Central memory CD8-positive, alpha-beta T cell (primary cell): ENCODE results near the gene ZYG11A.
"Not testable (repeated sequence)": the region's sequence is repeated elsewhere in the genome, so short reads cannot be mapped to it uniquely, and the experiment has no call there.

Source experiments
- ATAC-seq: fragments of 150-1000 bp; cut with Tn5 transposase; replicated peaks from 2 replicates; pipeline ENCODE4 v1.10.0; 2022; ENCODE audit warnings: mild to moderate bottlenecking, moderate FRiP score, moderate number of reproducible peaks; ENCODE audit not compliant: poor library complexity, severe bottlenecking; ENCODE audit errors: extremely low read depth
- DNase-seq, 2 donors: peaks; one replicate each; pipeline ENCODE4 v3.0.0; 2021; ENCODE audit warnings: low spot score in 2 of 2
- H3K27ac Mint-ChIP-seq: one replicate; pipeline ENCODE4 v1.8.0; 2022; ENCODE audit warnings: low read depth, mild to moderate bottlenecking, moderate library complexity, mixed read lengths
- H3K27me3 Mint-ChIP-seq: one replicate; pipeline ENCODE4 v1.8.0; 2022; ENCODE audit warnings: mixed read lengths
- H3K36me3 Mint-ChIP-seq: one replicate; pipeline ENCODE4 v1.8.0; 2022; ENCODE audit warnings: mild to moderate bottlenecking, moderate library complexity, mixed read lengths; ENCODE audit not compliant: insufficient read depth
- H3K4me1 Mint-ChIP-seq: one replicate; pipeline ENCODE4 v1.8.0; 2022; ENCODE audit warnings: mixed read lengths
- H3K4me3 Mint-ChIP-seq: one replicate; pipeline ENCODE4 v1.8.0; 2022; ENCODE audit warnings: mild to moderate bottlenecking, moderate library complexity, mixed read lengths
- H3K9me3 Mint-ChIP-seq: one replicate; pipeline ENCODE4 v1.8.0; 2022; ENCODE audit warnings: mixed read lengths

ZYG11A gene

GRCh38 chr1:52842643-52843310 is at the start of gene ZYG11A:
Gene ZYG11A (plus strand): TSS chr1:52842760. CDS start chr1:52842884, 124 bp downstream.
- no peak within 1 kb of the TSS for H3K27ac Mint-ChIP-seq
- no peaks in the 10 kb centered on the region for H3K4me1 Mint-ChIP-seq
- H3K9me3 Mint-ChIP-seq, result no peaks in the 10 kb centered on the region
- ATAC-seq (peak; percentile 86), DNase-seq (peak; percentile 36 to 50)
- H3K27me3 Mint-ChIP-seq, result peaks cover 52% of the 10 kb centered on the region
- H3K36me3 Mint-ChIP-seq, result no peaks in the 10 kb centered on the region
- peak within 1 kb of the TSS; percentile 70 for H3K4me3 Mint-ChIP-seq

GRCh38 chr1:52793717-52794116 is 48.8 kb upstream of the ZYG11A start:
- H3K27me3 Mint-ChIP-seq, H3K9me3 Mint-ChIP-seq, H3K4me3 Mint-ChIP-seq, ATAC-seq, H3K4me1 Mint-ChIP-seq, DNase-seq, H3K36me3 Mint-ChIP-seq, H3K27ac Mint-ChIP-seq: not testable (repeated sequence)

GRCh38 chr1:52795464-52795863 is 47.1 kb upstream of the ZYG11A start:
- H3K4me1 Mint-ChIP-seq, result no peaks in the 10 kb centered on the region
- peaks cover 3% of the 10 kb centered on the region for H3K36me3 Mint-ChIP-seq
- H3K4me3 Mint-ChIP-seq, result no peak overlapping the region
- ATAC-seq (no peak), DNase-seq (no peak)
- H3K9me3 Mint-ChIP-seq, result no peaks in the 10 kb centered on the region
- H3K27ac Mint-ChIP-seq, result no peak overlapping the region
- no peaks in the 10 kb centered on the region for H3K27me3 Mint-ChIP-seq

GRCh38 chr1:52798331-52798730 is 44.2 kb upstream of the ZYG11A start:
- no peak for ATAC-seq
- DNase-seq, result no peak
- Mint-ChIP-seq H3K27ac (no peak overlapping the region), H3K4me1 (no peaks in the 10 kb centered on the region), H3K9me3 (no peaks in the 10 kb centered on the region), H3K27me3 (no peaks in the 10 kb centered on the region), H3K4me3 (no peak overlapping the region), H3K36me3 (peaks cover 5% of the 10 kb centered on the region)

- ATAC-seq, result no peak
- H3K27ac Mint-ChIP-seq, result no peak overlapping the region
- peaks cover 5% of the 10 kb centered on the region for H3K36me3 Mint-ChIP-seq
- DNase-seq, result no peak
- no peaks in the 10 kb centered on the region for H3K4me1 Mint-ChIP-seq
- no peaks in the 10 kb centered on the region for H3K9me3 Mint-ChIP-seq
- no peaks in the 10 kb centered on the region for H3K27me3 Mint-ChIP-seq
- no peak overlapping the region for H3K4me3 Mint-ChIP-seq
Measured at GRCh38 chr1:52801011-52801410, 41.5 kb upstream of the ZYG11A start.

- H3K27me3 Mint-ChIP-seq, result not testable (repeated sequence)
Measured at GRCh38 chr1:52804083-52804482, 38.5 kb upstream of the ZYG11A start.

GRCh38 chr1:52814465-52814864 is 28.1 kb upstream of the ZYG11A start:
- no peaks in the 10 kb centered on the region for H3K9me3 Mint-ChIP-seq
- DNase-seq (no peak), ATAC-seq (no peak)
- H3K27ac Mint-ChIP-seq, result no peak overlapping the region
- no peaks in the 10 kb centered on the region for H3K27me3 Mint-ChIP-seq
- H3K4me3 Mint-ChIP-seq, result no peak overlapping the region
- no peaks in the 10 kb centered on the region for H3K4me1 Mint-ChIP-seq
- H3K36me3 Mint-ChIP-seq, result peaks cover 37% of the 10 kb centered on the region

More at GRCh38 chr1:52804083-52804482, 38.5 kb upstream of the ZYG11A start:
- not testable (repeated sequence) for H3K4me1 Mint-ChIP-seq, ATAC-seq, H3K36me3 Mint-ChIP-seq, DNase-seq, H3K4me3 Mint-ChIP-seq, H3K27ac Mint-ChIP-seq, H3K9me3 Mint-ChIP-seq

- H3K36me3 Mint-ChIP-seq, result peaks cover 29% of the 10 kb centered on the region
- H3K9me3 Mint-ChIP-seq, H3K27me3 Mint-ChIP-seq, H3K4me1 Mint-ChIP-seq, ATAC-seq, DNase-seq, H3K27ac Mint-ChIP-seq, H3K4me3 Mint-ChIP-seq: not testable (repeated sequence)
Measured at GRCh38 chr1:52820830-52821229, 21.7 kb upstream of the ZYG11A start.

- DNase-seq, result no peak
- no peak for ATAC-seq
- no peak overlapping the region for H3K4me3 Mint-ChIP-seq
- no peaks in the 10 kb centered on the region for H3K27me3 Mint-ChIP-seq
- peaks cover 7% of the 10 kb centered on the region for H3K36me3 Mint-ChIP-seq
- no peak overlapping the region for H3K27ac Mint-ChIP-seq
- no peaks in the 10 kb centered on the region for H3K9me3 Mint-ChIP-seq
- no peaks in the 10 kb centered on the region for H3K4me1 Mint-ChIP-seq
Measured at GRCh38 chr1:52825868-52826267, 16.7 kb upstream of the ZYG11A start.

- no peak overlapping the region for H3K4me3 Mint-ChIP-seq
- H3K27ac Mint-ChIP-seq, result no peak overlapping the region
- peaks cover 16% of the 10 kb centered on the region for H3K27me3 Mint-ChIP-seq
- no peaks in the 10 kb centered on the region for H3K4me1 Mint-ChIP-seq
- H3K9me3 Mint-ChIP-seq, result no peaks in the 10 kb centered on the region
- ATAC-seq (no peak), DNase-seq (no peak)
- H3K36me3 Mint-ChIP-seq, result no peaks in the 10 kb centered on the region
Measured at GRCh38 chr1:52834798-52835197, 7.8 kb upstream of the ZYG11A start.

GRCh38 chr1:52836035-52836434 is 6.5 kb upstream of the ZYG11A start:
- no peaks in the 10 kb centered on the region for H3K36me3 Mint-ChIP-seq
- H3K27me3 Mint-ChIP-seq, result peaks cover 21% of the 10 kb centered on the region
- no peaks in the 10 kb centered on the region for H3K4me1 Mint-ChIP-seq
- no peak for ATAC-seq
- no peak for DNase-seq
- no peak overlapping the region for H3K4me3 Mint-ChIP-seq
- H3K27ac Mint-ChIP-seq, result no peak overlapping the region
- no peaks in the 10 kb centered on the region for H3K9me3 Mint-ChIP-seq

- H3K9me3 Mint-ChIP-seq, DNase-seq, H3K27ac Mint-ChIP-seq, H3K4me1 Mint-ChIP-seq, H3K4me3 Mint-ChIP-seq, H3K36me3 Mint-ChIP-seq, ATAC-seq: not testable (repeated sequence)
- H3K27me3 Mint-ChIP-seq, result peaks cover 37% of the 10 kb centered on the region
Measured at GRCh38 chr1:52839175-52839574, 3.4 kb upstream of the ZYG11A start.

- not testable (repeated sequence) for DNase-seq, H3K27ac Mint-ChIP-seq, H3K4me1 Mint-ChIP-seq, H3K4me3 Mint-ChIP-seq, ATAC-seq, H3K9me3 Mint-ChIP-seq, H3K36me3 Mint-ChIP-seq
- H3K27me3 Mint-ChIP-seq, result peaks cover 68% of the 10 kb centered on the region
Measured at GRCh38 chr1:52845119-52845518, 2.6 kb downstream of the ZYG11A start.
